ENCODE data around the gene LYRM4. TPM values are rescaled to one million over a fixed set of nuclear protein-coding genes. Genes with fewer than 3 reads are reported as not detected.

Gene LYRM4
- total RNA-seq, 1 donor from 2014 or later, result 19.2 TPM

DNA sequence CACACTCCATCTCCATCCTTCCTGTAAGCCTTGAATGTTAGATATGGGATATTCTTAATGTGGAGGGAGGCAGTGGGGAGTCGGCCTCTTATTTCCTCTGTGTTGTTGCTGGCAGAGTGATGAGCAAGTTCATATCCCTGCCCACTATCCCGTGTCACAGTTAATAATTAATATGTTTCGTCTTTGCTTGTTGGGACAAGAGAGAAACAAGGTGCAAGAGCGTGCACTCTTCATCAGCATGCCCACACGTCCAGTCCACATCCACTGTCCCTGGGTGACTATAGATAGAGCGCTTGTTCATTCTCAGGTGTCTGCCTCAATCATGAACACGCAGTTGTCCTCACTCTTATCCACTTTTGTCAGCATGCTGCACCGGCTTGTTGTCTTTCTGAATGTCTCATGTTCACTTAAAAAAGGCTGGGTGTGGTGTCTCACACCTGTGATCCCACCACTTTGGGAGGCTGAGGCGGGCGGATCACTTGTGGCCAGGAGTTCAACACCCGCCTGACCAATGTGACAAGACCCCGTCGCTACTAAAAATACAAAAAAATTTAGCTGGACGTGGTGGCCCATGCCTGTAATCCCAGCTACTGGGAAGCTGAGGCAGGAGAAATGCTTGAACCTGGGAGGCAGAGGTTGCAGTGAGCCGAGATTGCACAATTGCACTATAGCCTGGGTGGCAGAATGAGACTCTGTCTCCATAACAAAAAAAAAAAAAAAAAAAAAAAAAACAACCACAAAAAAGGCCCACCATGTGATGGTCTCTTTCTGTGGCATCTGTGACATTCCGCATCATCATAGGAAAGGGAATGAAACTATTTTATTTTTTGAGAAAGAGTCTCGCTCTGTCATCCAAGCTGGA, 141.4 kb downstream of the LYRM4 start:
- Histone ChIP-seq H3K36me3 (no peaks in the 10 kb centered on the region), H3K27ac (no peak overlapping the region), H3K27me3 (no peaks in the 10 kb centered on the region), H3K4me3 (no peak overlapping the region), H3K4me1 (no peaks in the 10 kb centered on the region), H3K9me3 (no peaks in the 10 kb centered on the region)
- TF ChIP-seq, protein P1, sequence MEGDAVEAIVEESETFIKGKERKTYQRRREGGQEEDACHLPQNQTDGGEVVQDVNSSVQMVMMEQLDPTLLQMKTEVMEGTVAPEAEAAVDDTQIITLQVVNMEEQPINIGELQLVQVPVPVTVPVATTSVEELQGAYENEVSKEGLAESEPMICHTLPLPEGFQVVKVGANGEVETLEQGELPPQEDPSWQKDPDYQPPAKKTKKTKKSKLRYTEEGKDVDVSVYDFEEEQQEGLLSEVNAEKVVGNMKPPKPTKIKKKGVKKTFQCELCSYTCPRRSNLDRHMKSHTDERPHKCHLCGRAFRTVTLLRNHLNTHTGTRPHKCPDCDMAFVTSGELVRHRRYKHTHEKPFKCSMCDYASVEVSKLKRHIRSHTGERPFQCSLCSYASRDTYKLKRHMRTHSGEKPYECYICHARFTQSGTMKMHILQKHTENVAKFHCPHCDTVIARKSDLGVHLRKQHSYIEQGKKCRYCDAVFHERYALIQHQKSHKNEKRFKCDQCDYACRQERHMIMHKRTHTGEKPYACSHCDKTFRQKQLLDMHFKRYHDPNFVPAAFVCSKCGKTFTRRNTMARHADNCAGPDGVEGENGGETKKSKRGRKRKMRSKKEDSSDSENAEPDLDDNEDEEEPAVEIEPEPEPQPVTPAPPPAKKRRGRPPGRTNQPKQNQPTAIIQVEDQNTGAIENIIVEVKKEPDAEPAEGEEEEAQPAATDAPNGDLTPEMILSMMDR (IDR thresholded peaks at IDR 0.05), result no peak
- TF ChIP-seq POLR2A (IDR thresholded peaks at IDR 0.05) (no peak), POLR2AphosphoS5 (IDR thresholded peaks at IDR 0.05; ENCODE audit: insufficient read depth in 1 of 2, low read depth in 1 of 2) (no peak)
- DNase-seq (ENCODE audit: extremely low spot score in 2 of 2), result no peak
- intact Hi-C loops (cut with DNase I), result no loop called here

DNA sequence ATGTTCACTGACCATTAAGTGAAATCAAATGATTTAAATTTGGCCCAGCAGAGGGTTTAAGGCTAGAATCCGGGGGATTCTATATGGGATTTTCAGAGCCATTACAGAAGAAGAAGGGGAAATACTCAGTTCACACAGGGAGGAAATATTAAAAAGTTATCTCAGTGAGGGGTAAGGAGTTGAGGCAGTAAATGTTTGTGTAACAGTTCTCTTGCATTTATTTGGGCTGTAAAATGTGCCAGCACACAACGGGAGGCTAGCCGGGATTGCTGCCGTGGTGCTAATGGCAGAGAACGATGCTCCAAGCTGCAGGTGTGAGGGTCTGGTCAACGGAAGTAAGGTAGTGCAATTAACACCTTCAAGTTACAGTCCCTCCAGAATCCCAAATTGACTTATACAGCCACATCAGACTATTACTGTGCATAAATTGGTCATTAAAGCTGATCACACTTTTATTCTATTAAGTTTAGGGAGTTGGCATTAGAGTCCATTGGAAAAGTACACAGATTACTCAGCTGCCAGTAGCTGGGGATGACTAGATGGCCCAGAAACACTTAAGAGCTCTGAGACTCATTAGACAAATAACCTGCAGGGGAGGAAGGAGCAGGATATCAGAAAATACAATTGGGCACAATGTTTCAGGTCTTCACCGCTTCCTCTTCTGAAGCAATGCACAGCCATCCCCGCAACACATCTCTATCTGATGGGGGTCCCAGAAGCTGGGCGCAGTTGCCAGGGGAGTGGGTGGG, 144.3 kb downstream of the LYRM4 start:
- Histone ChIP-seq H3K27me3 (no peaks in the 10 kb centered on the region), H3K36me3 (no peaks in the 10 kb centered on the region), H3K4me1 (no peaks in the 10 kb centered on the region), H3K4me3 (no peak overlapping the region), H3K27ac (no peak overlapping the region), H3K9me3 (no peaks in the 10 kb centered on the region)
- no peak for DNase-seq (ENCODE audit: extremely low spot score in 2 of 2)
- intact Hi-C loops (cut with DNase I), result no loop called here
- TF ChIP-seq, protein P1 (IDR thresholded peaks at IDR 0.05), result no peak
- TF ChIP-seq POLR2AphosphoS5 (IDR thresholded peaks at IDR 0.05; ENCODE audit: insufficient read depth in 1 of 2, low read depth in 1 of 2) (no peak), POLR2A (IDR thresholded peaks at IDR 0.05) (no peak)

- Histone ChIP-seq H3K9me3 (no peaks in the 10 kb centered on the region), H3K4me1 (no peaks in the 10 kb centered on the region)
Observed at GRCh38 chr6:5115168-5115567, 145.6 kb downstream of the LYRM4 start.

DNA sequence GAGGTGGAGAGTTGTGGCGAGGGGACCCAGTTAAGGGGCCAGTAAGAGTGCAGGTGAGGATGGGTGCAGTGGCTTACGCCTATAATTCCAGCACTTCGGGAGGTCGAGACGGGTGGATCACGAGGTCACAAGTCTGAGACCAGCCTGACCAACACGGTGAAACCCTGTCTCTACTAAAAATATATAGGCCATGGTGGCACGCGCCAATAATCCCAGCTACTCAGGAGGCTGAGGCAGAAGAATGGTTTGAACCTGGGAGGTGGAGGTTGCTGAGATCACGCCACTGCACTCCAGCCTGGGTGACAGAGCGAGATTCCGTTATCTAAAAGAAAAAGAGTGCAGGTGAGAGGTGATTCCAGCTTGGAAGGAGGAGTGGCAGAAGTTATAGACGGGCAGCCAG, 147.7 kb downstream of the LYRM4 start:
- Histone ChIP-seq H3K27me3 (no peaks in the 10 kb centered on the region), H3K36me3 (no peaks in the 10 kb centered on the region), H3K27ac (no peak overlapping the region), H3K9me3 (no peaks in the 10 kb centered on the region), H3K4me1 (no peaks in the 10 kb centered on the region), H3K4me3 (no peak overlapping the region)
- intact Hi-C loops (cut with DNase I), result no loop called here
- no peak for TF ChIP-seq POLR2AphosphoS5 (IDR thresholded peaks at IDR 0.05; ENCODE audit: insufficient read depth in 1 of 2, low read depth in 1 of 2)
- no peak for TF ChIP-seq POLR2A (IDR thresholded peaks at IDR 0.05)
- TF ChIP-seq, protein P1 (IDR thresholded peaks at IDR 0.05), result no peak
- DNase-seq (ENCODE audit: extremely low spot score in 2 of 2), result no peak

More at GRCh38 chr6:5115168-5115567, 145.6 kb downstream of the LYRM4 start:
- H3K36me3 ChIP-seq, result no peaks in the 10 kb centered on the region
- H3K27me3 ChIP-seq, result no peaks in the 10 kb centered on the region
- TF ChIP-seq POLR2AphosphoS5 (IDR thresholded peaks at IDR 0.05; ENCODE audit: insufficient read depth in 1 of 2, low read depth in 1 of 2), result no peak
- TF ChIP-seq, protein P1 (IDR thresholded peaks at IDR 0.05), result no peak
- TF ChIP-seq POLR2A (IDR thresholded peaks at IDR 0.05), result no peak
- DNase-seq (ENCODE audit: extremely low spot score in 2 of 2), result no peak
- intact Hi-C loops (cut with DNase I), result no loop called here
- H3K4me3 ChIP-seq, result no peak overlapping the region
- no peak overlapping the region for H3K27ac ChIP-seq
